Measurements from ENCODE around the gene KLHL10. TPM values are rescaled to one million over a fixed set of nuclear protein-coding genes. Genes with fewer than 3 reads are reported as not detected.

Gene KLHL10
- polyA plus RNA-seq, 1 of the 3 experiments (the other 2 are of a cell fraction): 0.02 TPM

DNA sequence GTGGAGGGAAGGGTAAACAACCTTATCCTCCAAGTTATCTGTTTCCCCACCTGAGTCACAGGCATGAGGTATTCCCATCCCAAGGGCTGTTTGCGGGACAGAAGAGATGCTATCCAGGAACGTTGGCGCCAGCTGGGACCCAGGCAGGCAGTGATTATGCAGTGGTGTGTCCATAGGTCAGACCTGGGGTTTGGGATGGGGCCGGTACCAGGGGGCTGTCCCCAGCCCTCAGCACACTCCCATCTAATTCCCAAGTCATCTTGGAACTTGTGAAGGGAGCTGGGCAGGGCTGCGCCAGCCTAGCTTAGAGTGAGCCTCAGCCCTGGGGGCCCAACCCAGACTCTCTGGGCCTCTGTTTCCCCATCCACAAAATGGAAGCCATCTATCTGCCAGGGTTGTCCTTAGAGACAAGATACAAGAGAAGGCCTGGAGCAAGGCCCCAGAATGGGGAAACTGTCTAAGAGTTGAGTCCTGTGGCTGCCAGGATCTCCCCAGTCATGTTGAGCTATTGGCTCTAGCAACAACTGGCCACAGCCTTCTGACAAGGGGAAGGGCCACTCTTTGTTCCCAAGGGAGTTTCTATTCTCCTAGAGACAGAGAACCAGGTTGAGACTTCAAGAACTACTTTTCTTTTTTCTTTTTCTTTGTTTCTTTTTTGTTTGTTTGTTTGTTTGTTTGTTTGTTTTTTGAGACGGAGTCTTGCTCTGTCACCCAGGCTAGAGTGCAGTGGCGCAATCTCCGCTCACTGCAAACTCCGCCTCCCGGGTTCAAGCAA, 41.3 kb upstream of the KLHL10 start:
- no peak overlapping the region for H3K4me3 ChIP-seq (ENCODE audit: low read depth in 2 of 2, low read length in 1 of 2)
- no peaks in the 10 kb centered on the region for H3K9me3 ChIP-seq
- ChIA-PET CTCF (interaction anchor here (1.7 to 20.2 kb wide), 3 partner anchors 10 to 163 kb away, joined by 7 to 405 read pairs (median 20); partner anchors contain the start of genes HAP1 and JUP), POLR2A (interaction anchor here (1.2 kb wide), 1 partner anchor 10 kb away, joined by 3 read pairs; the partner anchor contains the start of gene JUP)
- H4K20me1 ChIP-seq (ENCODE audit: insufficient read depth): no peaks in the 10 kb centered on the region
- H2AFZ ChIP-seq (ENCODE audit: low read depth): no peak overlapping the region
- H3K36me3 ChIP-seq (replicated peaks in 1 of 2; ENCODE audit: control insufficient read depth in 1 of 2, insufficient read depth in 2 of 2, low read length in 1 of 2): no peaks in the 10 kb centered on the region
- peaks cover 12 to 15% of the 10 kb centered on the region in 2 experiments; a peak in 3 of 4 replicates for H3K4me1 ChIP-seq (ENCODE audit: control insufficient read depth in 1 of 2, insufficient read depth in 2 of 2, low read depth in 1 of 2, low read length in 1 of 2)
- H3K27ac ChIP-seq (ENCODE audit: low read depth in 2 of 2, low read length in 1 of 2): no peak overlapping the region
- no peak overlapping the region for H3K9ac ChIP-seq
- no peaks in the 10 kb centered on the region for H3K9me2 ChIP-seq
- 85% methylated on average over 9 of the region's 10 CpGs for WGBS (ENCODE audit: low lambda C conversion rate)
- TF ChIP-seq RFX5 (IDR thresholded peaks at IDR 0.05; ENCODE audit: low read length) (no peak), RAD21 (IDR thresholded peaks at IDR 0.05; ENCODE audit: low read length) (no peak), EZH2phosphoT487 (IDR thresholded peaks at IDR 0.05; ENCODE audit: borderline replicate concordance, low read depth) (no peak), SMC3 (IDR thresholded peaks at IDR 0.05; ENCODE audit: low read depth, low read length) (no peak), ELF1 (IDR thresholded peaks at IDR 0.05) (no peak), YY1 (IDR thresholded peaks at IDR 0.05; ENCODE audit: low read depth) (no peak), FOXM1 (IDR thresholded peaks at IDR 0.05; ENCODE audit: low read depth) (no peak), FOSL2 (IDR thresholded peaks at IDR 0.05; ENCODE audit: borderline replicate concordance, low read depth) (no peak), JUND (IDR thresholded peaks at IDR 0.05) (no peak)
- TF ChIP-seq, protein P1, sequence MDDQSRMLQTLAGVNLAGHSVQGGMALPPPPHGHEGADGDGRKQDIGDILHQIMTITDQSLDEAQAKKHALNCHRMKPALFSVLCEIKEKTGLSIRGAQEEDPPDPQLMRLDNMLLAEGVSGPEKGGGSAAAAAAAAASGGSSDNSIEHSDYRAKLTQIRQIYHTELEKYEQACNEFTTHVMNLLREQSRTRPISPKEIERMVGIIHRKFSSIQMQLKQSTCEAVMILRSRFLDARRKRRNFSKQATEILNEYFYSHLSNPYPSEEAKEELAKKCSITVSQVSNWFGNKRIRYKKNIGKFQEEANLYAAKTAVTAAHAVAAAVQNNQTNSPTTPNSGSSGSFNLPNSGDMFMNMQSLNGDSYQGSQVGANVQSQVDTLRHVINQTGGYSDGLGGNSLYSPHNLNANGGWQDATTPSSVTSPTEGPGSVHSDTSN (IDR thresholded peaks at IDR 0.05): no peak
- no peak for DNase-seq
- H3K79me2 ChIP-seq (ENCODE audit: insufficient read depth): no peaks in the 10 kb centered on the region
- H3F3A ChIP-seq (replicated peaks; ENCODE audit: insufficient read depth): no peaks in the 10 kb centered on the region
- H3K27me3 ChIP-seq (ENCODE audit: insufficient read depth): no peaks in the 10 kb centered on the region
- H3K4me2 ChIP-seq: no peak overlapping the region

DNA sequence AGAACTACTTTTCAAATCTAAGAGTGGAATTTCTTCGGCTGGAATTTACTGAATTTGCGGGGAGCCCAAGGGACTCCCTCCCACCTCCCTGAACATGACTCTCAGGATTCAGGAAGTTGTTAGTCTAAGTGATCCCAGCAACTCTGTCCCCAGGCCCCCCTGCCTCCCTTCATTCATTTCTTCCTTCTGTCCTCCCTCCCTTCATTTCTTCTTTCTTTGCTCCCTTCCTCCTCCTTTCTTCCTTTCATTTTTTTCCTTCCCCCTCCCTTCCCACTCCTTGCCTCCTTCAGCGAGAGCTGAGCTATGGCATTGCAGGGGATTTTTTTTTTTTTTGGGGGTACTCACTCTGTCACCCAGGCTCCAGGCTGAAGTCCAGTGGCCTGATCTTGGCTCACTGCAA, 40.2 kb upstream of the KLHL10 start:
- no peaks in the 10 kb centered on the region for H4K20me1 ChIP-seq (ENCODE audit: insufficient read depth)
- ChIA-PET POLR2A (no interaction called here), CTCF (interaction anchor here (2.3 to 20.2 kb wide), 3 partner anchors 11 to 61 kb away, joined by 13 to 405 read pairs (median 20); partner anchors contain the start of genes HAP1 and JUP)
- no peak overlapping the region for H2AFZ ChIP-seq (ENCODE audit: low read depth)
- H3K4me2 ChIP-seq: no peak overlapping the region
- H3K9ac ChIP-seq: no peak overlapping the region
- no peak for DNase-seq
- H3K27me3 ChIP-seq (ENCODE audit: insufficient read depth): no peaks in the 10 kb centered on the region
- TF ChIP-seq POLR2AphosphoS5 (IDR thresholded peaks at IDR 0.05; ENCODE audit: low read depth, low read length) (no peak), SMC3 (IDR thresholded peaks at IDR 0.05; ENCODE audit: low read depth, low read length) (no peak), ELF1 (IDR thresholded peaks at IDR 0.05) (no peak), YY1 (IDR thresholded peaks at IDR 0.05; ENCODE audit: low read depth) (no peak), RFX5 (IDR thresholded peaks at IDR 0.05; ENCODE audit: low read length) (no peak), RXRA (IDR thresholded peaks at IDR 0.05; ENCODE audit: borderline replicate concordance, low read depth) (no peak), GABPA (IDR thresholded peaks at IDR 0.05; ENCODE audit: low read depth) (no peak), MXI1 (IDR thresholded peaks at IDR 0.05; ENCODE audit: low read depth, low read length) (no peak), CHD2 (IDR thresholded peaks at IDR 0.05; ENCODE audit: low read length, partially characterized antibody) (no peak), RAD21 (IDR thresholded peaks at IDR 0.05; ENCODE audit: low read length) (no peak)
- TF ChIP-seq, protein P2, sequence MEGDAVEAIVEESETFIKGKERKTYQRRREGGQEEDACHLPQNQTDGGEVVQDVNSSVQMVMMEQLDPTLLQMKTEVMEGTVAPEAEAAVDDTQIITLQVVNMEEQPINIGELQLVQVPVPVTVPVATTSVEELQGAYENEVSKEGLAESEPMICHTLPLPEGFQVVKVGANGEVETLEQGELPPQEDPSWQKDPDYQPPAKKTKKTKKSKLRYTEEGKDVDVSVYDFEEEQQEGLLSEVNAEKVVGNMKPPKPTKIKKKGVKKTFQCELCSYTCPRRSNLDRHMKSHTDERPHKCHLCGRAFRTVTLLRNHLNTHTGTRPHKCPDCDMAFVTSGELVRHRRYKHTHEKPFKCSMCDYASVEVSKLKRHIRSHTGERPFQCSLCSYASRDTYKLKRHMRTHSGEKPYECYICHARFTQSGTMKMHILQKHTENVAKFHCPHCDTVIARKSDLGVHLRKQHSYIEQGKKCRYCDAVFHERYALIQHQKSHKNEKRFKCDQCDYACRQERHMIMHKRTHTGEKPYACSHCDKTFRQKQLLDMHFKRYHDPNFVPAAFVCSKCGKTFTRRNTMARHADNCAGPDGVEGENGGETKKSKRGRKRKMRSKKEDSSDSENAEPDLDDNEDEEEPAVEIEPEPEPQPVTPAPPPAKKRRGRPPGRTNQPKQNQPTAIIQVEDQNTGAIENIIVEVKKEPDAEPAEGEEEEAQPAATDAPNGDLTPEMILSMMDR (IDR thresholded peaks at IDR 0.05): no peak
- TF ChIP-seq, protein P3, sequence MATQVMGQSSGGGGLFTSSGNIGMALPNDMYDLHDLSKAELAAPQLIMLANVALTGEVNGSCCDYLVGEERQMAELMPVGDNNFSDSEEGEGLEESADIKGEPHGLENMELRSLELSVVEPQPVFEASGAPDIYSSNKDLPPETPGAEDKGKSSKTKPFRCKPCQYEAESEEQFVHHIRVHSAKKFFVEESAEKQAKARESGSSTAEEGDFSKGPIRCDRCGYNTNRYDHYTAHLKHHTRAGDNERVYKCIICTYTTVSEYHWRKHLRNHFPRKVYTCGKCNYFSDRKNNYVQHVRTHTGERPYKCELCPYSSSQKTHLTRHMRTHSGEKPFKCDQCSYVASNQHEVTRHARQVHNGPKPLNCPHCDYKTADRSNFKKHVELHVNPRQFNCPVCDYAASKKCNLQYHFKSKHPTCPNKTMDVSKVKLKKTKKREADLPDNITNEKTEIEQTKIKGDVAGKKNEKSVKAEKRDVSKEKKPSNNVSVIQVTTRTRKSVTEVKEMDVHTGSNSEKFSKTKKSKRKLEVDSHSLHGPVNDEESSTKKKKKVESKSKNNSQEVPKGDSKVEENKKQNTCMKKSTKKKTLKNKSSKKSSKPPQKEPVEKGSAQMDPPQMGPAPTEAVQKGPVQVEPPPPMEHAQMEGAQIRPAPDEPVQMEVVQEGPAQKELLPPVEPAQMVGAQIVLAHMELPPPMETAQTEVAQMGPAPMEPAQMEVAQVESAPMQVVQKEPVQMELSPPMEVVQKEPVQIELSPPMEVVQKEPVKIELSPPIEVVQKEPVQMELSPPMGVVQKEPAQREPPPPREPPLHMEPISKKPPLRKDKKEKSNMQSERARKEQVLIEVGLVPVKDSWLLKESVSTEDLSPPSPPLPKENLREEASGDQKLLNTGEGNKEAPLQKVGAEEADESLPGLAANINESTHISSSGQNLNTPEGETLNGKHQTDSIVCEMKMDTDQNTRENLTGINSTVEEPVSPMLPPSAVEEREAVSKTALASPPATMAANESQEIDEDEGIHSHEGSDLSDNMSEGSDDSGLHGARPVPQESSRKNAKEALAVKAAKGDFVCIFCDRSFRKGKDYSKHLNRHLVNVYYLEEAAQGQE (IDR thresholded peaks at IDR 0.05; ENCODE audit: low read depth, low read length): no peak
- no peak overlapping the region for H3K4me3 ChIP-seq (ENCODE audit: low read depth in 2 of 2, low read length in 1 of 2)
- H3K36me3 ChIP-seq (replicated peaks in 1 of 2; ENCODE audit: control insufficient read depth in 1 of 2, insufficient read depth in 2 of 2, low read length in 1 of 2): no peaks in the 10 kb centered on the region
- H3K79me2 ChIP-seq (ENCODE audit: insufficient read depth): no peaks in the 10 kb centered on the region
- H3K4me1 ChIP-seq (ENCODE audit: control insufficient read depth in 1 of 2, insufficient read depth in 2 of 2, low read depth in 1 of 2, low read length in 1 of 2): peaks cover 10 to 16% of the 10 kb centered on the region in 2 experiments; a peak in 3 of 4 replicates
- H3K27ac ChIP-seq (ENCODE audit: low read depth in 2 of 2, low read length in 1 of 2): no peak overlapping the region
- 91% methylated on average over 3 of the region's 3 CpGs for WGBS (ENCODE audit: low lambda C conversion rate)
- no peaks in the 10 kb centered on the region for H3F3A ChIP-seq (replicated peaks; ENCODE audit: insufficient read depth)
- H3K9me3 ChIP-seq: no peaks in the 10 kb centered on the region
- H3K9me2 ChIP-seq: no peaks in the 10 kb centered on the region

Measured in SK-N-SH (cell line).